AG20443 (cell line): ENCODE data around the gene FAM118B.
A peak's percentile ranks its signal among the peaks of the same experiment; 100 is the strongest.

Source experiments
- DNase-seq: peaks from one replicate; pipeline ENCODE4 v3.0.0; 2012; ENCODE audit warnings: low spot score, mixed read lengths

Gene FAM118B

DNA sequence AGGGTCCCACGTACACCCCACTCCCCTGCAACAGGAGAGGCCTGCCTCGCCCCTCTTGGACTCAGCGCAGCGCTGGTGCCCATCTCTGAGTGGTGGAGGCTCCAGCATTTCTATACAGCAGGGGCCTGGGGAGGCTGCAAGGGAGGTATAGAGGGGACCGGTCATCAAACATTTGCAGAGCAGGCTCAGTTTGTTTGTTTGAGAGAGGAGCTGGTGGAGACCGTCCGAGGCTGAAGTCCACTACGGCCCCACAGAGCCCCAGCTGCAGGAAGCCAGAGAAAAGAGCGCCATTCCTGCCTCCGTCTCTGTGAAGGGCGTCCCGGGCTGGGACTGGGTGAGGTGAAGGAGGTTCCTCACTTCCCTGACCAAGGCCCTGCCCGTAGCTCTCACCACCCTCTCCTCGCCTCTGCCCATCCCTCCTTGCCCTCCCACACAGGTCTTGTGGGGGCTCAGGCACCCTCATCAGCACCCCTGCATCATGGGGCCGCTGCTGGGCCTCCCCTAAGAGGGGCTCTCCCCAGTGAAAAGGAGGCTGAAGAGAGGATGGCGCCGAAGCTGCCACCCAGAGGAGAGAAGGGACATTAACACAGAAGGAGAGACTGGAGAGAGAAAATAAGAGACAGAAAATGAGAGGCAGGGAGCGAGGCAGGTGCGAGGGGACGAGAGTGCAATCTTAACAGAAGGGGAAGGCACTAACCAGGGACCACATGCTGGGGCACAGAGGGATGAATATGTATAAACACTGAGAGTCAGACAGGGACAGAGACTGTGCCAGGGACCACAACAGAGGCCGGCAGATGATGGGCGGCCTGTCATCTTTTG lies 24.7 kb upstream of the FAM118B start:
- DNase-seq: peak; percentile 41

DNA sequence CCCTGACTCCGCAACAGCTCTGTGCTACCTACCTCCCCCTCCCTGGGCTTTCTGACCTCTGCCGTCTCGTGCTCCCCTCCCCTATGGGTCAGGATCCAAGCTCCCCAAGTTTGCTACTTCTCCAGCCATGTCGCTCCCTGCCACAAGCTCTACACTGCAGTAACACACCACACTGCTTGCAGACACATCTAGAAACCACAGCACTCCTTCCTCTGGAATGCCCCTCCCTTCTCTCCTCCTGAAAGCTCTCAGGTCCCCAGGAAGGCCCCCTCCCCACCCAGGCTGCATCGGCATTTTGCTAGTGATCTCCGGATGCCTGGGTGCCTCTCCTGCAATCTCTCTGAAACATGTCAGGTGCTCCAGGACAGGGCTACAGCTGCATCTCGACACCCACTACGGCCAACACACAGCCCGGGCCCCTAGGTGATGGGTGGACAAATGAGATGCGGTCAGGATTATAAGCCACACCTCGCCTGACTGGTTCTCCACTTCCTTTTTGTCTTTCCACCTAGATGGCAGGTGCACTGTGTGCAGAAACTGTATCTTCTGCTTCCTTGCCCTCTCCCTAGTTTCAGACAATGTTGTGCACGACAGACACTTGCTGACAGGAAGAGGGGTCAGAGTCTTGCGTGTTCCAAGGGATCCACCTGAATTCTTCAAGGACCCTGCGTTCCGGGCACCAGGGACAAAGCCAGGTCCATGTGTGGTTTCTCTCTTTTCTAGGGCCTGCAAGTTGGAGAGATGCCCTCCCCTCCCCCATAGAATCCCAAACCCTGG lies 23.1 kb upstream of the FAM118B start:
- no peak for DNase-seq

GRCh38 chr11:126189109-126189929 lies 22.3 kb upstream of the FAM118B start:
- DNase-seq: no peak

- DNase-seq: no peak
Observed at GRCh38 chr11:126190792-126191191, 20.8 kb upstream of the FAM118B start.

- DNase-seq: no peak
Observed at GRCh38 chr11:126191379-126192073, 20.1 kb upstream of the FAM118B start.

GRCh38 chr11:126192361-126192760 lies 19.2 kb upstream of the FAM118B start:
- no peak for DNase-seq

DNA sequence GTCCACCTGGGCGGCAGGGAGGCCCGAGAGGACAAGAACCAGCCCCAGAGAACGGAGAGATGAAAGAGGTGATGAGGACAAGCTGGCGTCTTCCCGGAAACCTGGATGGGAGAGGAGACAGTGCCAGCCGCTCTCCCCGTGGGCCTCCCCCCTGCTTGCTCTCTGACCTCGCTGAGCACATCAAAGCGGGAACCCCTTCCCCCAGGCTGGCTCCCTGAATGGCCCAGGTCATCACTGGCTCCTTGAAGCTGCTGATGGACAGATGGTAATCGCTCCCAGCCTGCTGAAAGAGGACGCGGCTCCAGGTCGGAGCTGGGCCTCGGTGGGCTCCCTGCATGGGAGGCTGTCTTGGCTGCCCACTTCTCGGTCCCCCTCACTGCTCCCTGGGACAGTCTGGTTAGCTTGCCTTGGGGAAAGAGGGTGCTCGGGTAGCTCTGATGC lies 18.5 kb upstream of the FAM118B start:
- DNase-seq: no peak

- peak; percentile 69 for DNase-seq
Observed at GRCh38 chr11:126194121-126194543, 17.4 kb upstream of the FAM118B start.

GRCh38 chr11:126195119-126195518 lies 16.5 kb upstream of the FAM118B start:
- no peak for DNase-seq

DNA sequence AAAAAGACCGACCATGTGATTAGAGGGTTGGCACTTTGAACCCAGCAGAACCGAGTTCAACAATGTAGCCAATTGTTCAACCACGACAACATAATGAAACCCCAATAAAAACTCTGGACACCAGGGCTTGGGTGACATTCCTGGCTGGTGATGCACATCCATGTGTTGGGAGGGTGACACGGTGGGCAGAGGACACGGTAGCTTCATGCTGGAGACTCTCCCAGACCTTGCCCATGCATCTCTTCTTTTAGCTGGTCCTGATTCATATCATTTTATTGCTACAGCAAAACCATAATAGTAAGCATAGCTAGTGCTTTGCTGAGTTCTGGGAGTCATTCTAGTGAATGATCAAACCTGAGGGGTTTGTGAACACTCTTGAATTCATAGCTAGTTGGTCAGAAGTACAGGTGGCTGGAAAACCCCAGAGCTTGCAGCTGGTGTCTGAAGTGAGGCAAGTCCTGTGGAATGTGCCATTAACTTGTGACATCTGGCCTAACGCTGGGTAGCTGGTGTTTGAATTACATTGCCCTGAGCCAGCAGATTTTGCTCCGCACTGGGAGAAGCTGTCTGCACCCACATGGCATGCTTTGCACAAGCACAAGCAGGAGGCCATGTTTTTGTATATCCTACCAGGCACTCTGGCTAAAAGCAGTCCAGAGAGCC lies 14.2 kb upstream of the FAM118B start:
- DNase-seq: no peak

DNA sequence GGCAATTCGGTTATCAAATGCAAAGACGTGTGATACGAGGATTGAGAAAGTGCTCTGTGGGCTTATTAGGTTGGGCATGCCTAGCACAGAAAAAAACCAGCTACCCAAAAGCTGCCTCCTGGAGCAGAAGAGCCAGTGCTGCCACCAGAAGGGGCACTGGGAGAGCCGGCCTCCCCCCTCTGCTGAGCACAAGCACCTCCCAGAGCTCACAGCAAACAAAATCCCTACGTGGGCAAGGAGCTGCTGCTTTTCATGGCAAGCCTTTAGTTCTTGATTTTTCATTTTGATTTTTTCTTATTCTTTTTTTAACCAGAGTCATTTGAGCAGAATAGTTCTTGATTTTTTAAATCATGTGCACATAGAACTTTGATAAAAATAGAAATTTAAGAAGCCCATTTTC lies 12.9 kb upstream of the FAM118B start:
- no peak for DNase-seq

- no peak for DNase-seq
Observed at GRCh38 chr11:126202646-126203359, 8.8 kb upstream of the FAM118B start.

- DNase-seq: no peak
Observed at GRCh38 chr11:126205359-126205758, 6.2 kb upstream of the FAM118B start.

GRCh38 chr11:126207896-126208295 lies 3.7 kb upstream of the FAM118B start:
- no peak for DNase-seq

GRCh38 chr11:126210871-126211235 lies 729 bp upstream of the FAM118B start:
- peak; percentile 39 for DNase-seq

GRCh38 chr11:126212089-126212660 lies 593 bp downstream of the FAM118B start:
- DNase-seq: peak; percentile 35

DNA sequence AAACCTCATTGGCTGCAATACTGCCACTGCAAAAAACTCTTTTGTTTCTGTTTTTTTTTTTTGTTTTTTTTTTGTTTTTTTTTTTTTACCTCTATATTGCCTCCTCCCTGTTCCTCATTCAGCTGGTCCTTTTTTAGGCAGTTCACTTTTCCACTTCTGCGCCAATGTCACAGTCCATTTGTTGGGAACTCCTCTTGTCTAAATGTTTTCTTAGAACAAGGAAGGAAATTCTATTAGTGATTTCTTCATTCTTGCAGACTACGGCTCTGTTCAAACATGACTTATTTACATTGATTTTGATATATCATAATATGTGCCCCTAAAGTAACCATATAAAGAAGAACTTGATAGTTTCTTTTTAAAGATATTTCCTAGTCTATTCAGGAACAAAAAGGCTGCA lies 2.9 kb downstream of the FAM118B start:
- no peak for DNase-seq

- no peak for DNase-seq
Observed at GRCh38 chr11:126214841-126215240, 3.3 kb downstream of the FAM118B start.

- DNase-seq: no peak
Observed at GRCh38 chr11:126216526-126217305, 5.1 kb downstream of the FAM118B start.
